HepG2 (cell line): Measurements from ENCODE around the gene SLC16A4. TPM values are rescaled to one million over a fixed set of nuclear protein-coding genes. Genes with fewer than 3 reads are reported as not detected.

ENCODE experiments used
- ATAC-seq: fragments of 200-7000 bp; cut with Tn5 transposase; 3 replicates; pipeline ENCODE4 v1.9.1; 2020; ENCODE audit warnings: mild to moderate bottlenecking, moderate library complexity
- BruUV-seq: library from RNA; stranded (reverse); fragments of 400-500 nt; replicated peaks from 2 replicates; lab custom pipeline; 2021; lab: Mats Ljungman, UMichigan
- CTCF ChIA-PET: fragments of 300-600 bp; formaldehyde crosslinking; extraction: SDS; loops from one replicate; lab custom pipeline; 2021; ENCODE audit warnings: low total read pairs, inconsistent platforms, low intra/inter-chr PET ratio; lab: Yijun Ruan, JAX
- POLR2A ChIA-PET: fragments of 350-600 bp; sonication (Branson Sonifier 250); formaldehyde crosslinking; loops from one replicate; lab custom pipeline; 2020; ENCODE audit warnings: antibody characterized with exemption, inconsistent platforms; lab: Yijun Ruan, JAX
- DNase-seq: peaks from one replicate; pipeline ENCODE4 v3.0.0-alpha.2; 2015; ENCODE audit warnings: low spot score
- FAIRE-seq: peaks from 3 replicates; lab custom pipeline; 2011; peaks lifted over from hg19 to GRCh38; lab: Jason Lieb, UNC
- H2AFZ ChIP-seq: one replicate; pipeline ENCODE4 v1.6.1; 2011; ENCODE audit warnings: low read length, inconsistent platforms
- H3K27ac ChIP-seq: fragments of 300-600 bp; 3 replicates; pipeline ENCODE4 v1.8.0; 2011; ENCODE audit warnings: mixed run types, mild to moderate bottlenecking, mixed read lengths, low read length, inconsistent platforms; ENCODE audit not compliant: insufficient read depth; ENCODE audit errors: extremely low read length
- H3K27me3 ChIP-seq, 2 experiments: fragments of 200-600 bp in 1 of 2; 2 replicates in 1 of 2; 3 replicates in 1 of 2; pipeline versions ENCODE4 v1.6.0 to v1.8.0; 2011; ENCODE audit warnings: low read length in 2 of 2, mild to moderate bottlenecking in 2 of 2, moderate library complexity in 2 of 2, inconsistent platforms in 1 of 2; ENCODE audit not compliant: insufficient read depth in 2 of 2, control insufficient read depth in 1 of 2
- H3K36me3 ChIP-seq, 2 experiments: fragments of 200-600 bp in 1 of 2; replicated peaks in 1 of 2; 2 replicates in 1 of 2; 3 replicates in 1 of 2; pipeline versions ENCODE4 v1.5.1 to v1.8.0; 2011; ENCODE audit warnings: low read length in 2 of 2, inconsistent platforms in 1 of 2; ENCODE audit not compliant: insufficient read depth in 2 of 2, control insufficient read depth in 1 of 2
- H3K4me1 ChIP-seq: 2 replicates; pipeline ENCODE4 v1.5.1; 2012; ENCODE audit warnings: low read length, inconsistent platforms; ENCODE audit not compliant: insufficient read depth
- H3K4me2 ChIP-seq: 2 replicates; pipeline ENCODE4 v1.6.0; 2011; ENCODE audit warnings: low read depth, low read length, inconsistent platforms
- H3K4me3 ChIP-seq, 3 experiments: fragments of 200-600 bp in 1 of 3; sonication (generic), shearing (Covaris generic) in 1 of 3; replicated peaks in 1 of 3; 2 replicates each; pipeline ENCODE4 v1.5.1; 2011 to 2016; ENCODE audit warnings: low read length in 3 of 3, inconsistent platforms in 2 of 3, low read depth in 2 of 3, mild to moderate bottlenecking in 2 of 3, control low read depth in 1 of 3, mixed read lengths in 1 of 3; ENCODE audit not compliant: insufficient read depth in 1 of 3
- H3K79me2 ChIP-seq: one replicate; pipeline ENCODE4 v1.6.1; 2011; ENCODE audit warnings: low read length, inconsistent platforms; ENCODE audit not compliant: insufficient read depth
- H3K9ac ChIP-seq: 2 replicates; pipeline ENCODE4 v1.6.0; 2011; ENCODE audit warnings: mild to moderate bottlenecking, low read depth, low read length, inconsistent platforms; ENCODE audit not compliant: insufficient read depth
- H3K9me3 ChIP-seq: 2 replicates; pipeline ENCODE4 v1.5.1; 2012; ENCODE audit warnings: mild to moderate bottlenecking, low read length
- H4K20me1 ChIP-seq: 2 replicates; pipeline ENCODE4 v1.6.0; 2011; ENCODE audit warnings: inconsistent platforms, mild to moderate bottlenecking, low read length, moderate library complexity; ENCODE audit not compliant: insufficient read depth
- MYNN ChIP-seq: sonication (generic); formaldehyde crosslinking; IDR thresholded peaks from 2 replicates; pipeline ENCODE4 v1.4.0; 2020; ENCODE audit warnings: mild to moderate bottlenecking, low read depth, missing genetic modification reagents
- NCOR1 ChIP-seq: fragments of 200-600 bp; sonication (generic); IDR thresholded peaks from 2 replicates; pipeline ENCODE4 v1.7.0; 2017; ENCODE audit warnings: antibody characterized with exemption, low read length, borderline replicate concordance
- PRDM10 ChIP-seq: sonication (generic); formaldehyde crosslinking; IDR thresholded peaks from 2 replicates; pipeline ENCODE4 v1.4.0; 2020; ENCODE audit warnings: low read depth, missing genetic modification reagents
- RBAK ChIP-seq: sonication (generic); formaldehyde crosslinking; IDR thresholded peaks from 2 replicates; pipeline ENCODE4 v1.5.1; 2020; ENCODE audit warnings: mild to moderate bottlenecking, missing genetic modification reagents
- THYN1 ChIP-seq: sonication (generic); formaldehyde crosslinking; IDR thresholded peaks from 2 replicates; pipeline ENCODE4 v1.8.1; 2023; ENCODE audit warnings: low read depth, mild to moderate bottlenecking, moderate library complexity, missing genetic modification reagents, borderline replicate concordance
- ZFP82 ChIP-seq: sonication (generic); formaldehyde crosslinking; IDR thresholded peaks from 2 replicates; pipeline ENCODE4 v1.5.1; 2020; ENCODE audit warnings: mild to moderate bottlenecking, missing genetic modification reagents, borderline replicate concordance
- ZNF367 ChIP-seq: sonication (generic); formaldehyde crosslinking; IDR thresholded peaks from 2 replicates; pipeline ENCODE4 v1.4.0; 2020; ENCODE audit warnings: missing genetic modification reagents, borderline replicate concordance
- ZNF468 ChIP-seq: sonication (generic); formaldehyde crosslinking; IDR thresholded peaks from 2 replicates; pipeline ENCODE4 v1.8.0; 2022; ENCODE audit warnings: mild to moderate bottlenecking, moderate library complexity, missing genetic modification reagents
- ZNF576 ChIP-seq: sonication (generic); formaldehyde crosslinking; IDR thresholded peaks from 2 replicates; pipeline ENCODE4 v1.4.0; 2020; ENCODE audit warnings: mild to moderate bottlenecking, missing genetic modification reagents
- ZNF639 ChIP-seq: conservative IDR thresholded peaks from 2 replicates; pipeline ENCODE4 v1.6.1; 2018; ENCODE audit warnings: missing genetic modification reagents
- ZNF768 ChIP-seq: sonication (generic); formaldehyde crosslinking; IDR thresholded peaks from 2 replicates; pipeline ENCODE4 v1.4.0; 2020; ENCODE audit warnings: missing genetic modification reagents
- ZSCAN31 ChIP-seq: sonication (generic); formaldehyde crosslinking; IDR thresholded peaks from 2 replicates; pipeline ENCODE4 v1.5.0; 2020; ENCODE audit warnings: low read depth, mild to moderate bottlenecking, missing genetic modification reagents
- WGBS: methylation state at CpG from one replicate; pipeline ENCODE4 v1.1.6; 2017; ENCODE audit warnings: low lambda C conversion rate; 5-methylcytosine and 5-hydroxymethylcytosine counted together
- in situ Hi-C: cut with HindIII; loops from 2 replicates; pipeline ENCODE4 v1.10.0; 2017; ENCODE audit warnings: low pct_unique_long_range_greater_than_20kb; ENCODE audit not compliant: extremely low pct_ligation_motif_present
- intact Hi-C: fragments of 100-400 bp; cut with micrococcal nuclease; formaldehyde crosslinking; loops from one replicate; pipeline ENCODE4 v1.10.0; 2022; ENCODE audit not compliant: unreplicated experiment
- polyA plus RNA-seq, 8 experiments: library from polyadenylated mRNA; depleted of rRNA in 3 of 8; stranded (reverse) in 7 of 8; unstranded in 1 of 8; fragments of >200 nt; fragmentation: Illumina TruSeq in 4 of 8; extraction: Trizol in 4 of 8; gene quantifications; 2 replicates each; pipeline versions ENCODE4 v1.2.1 to v1.2.3, GENCODE V29; 2011 to 2016; ENCODE audit warnings: low read depth in 4 of 8, missing spikeins in 1 of 8, mixed read lengths in 1 of 8; ENCODE audit not compliant: insufficient read depth in 1 of 8
- total RNA-seq, 5 experiments: library from RNA; depleted of rRNA; stranded (reverse); fragments of >200 nt; fragmentation: Illumina TruSeq; extraction: Trizol; gene quantifications; 2 replicates each; pipeline ENCODE4 v1.2.3, GENCODE V29; 2016; ENCODE audit warnings: low read depth in 1 of 5

Gene SLC16A4
- total and polyA plus RNA-seq, 2 of the 13 experiments (the other 11 are each of a cell fraction or from before 2014, with no cell fraction given): 1.1 to 1.5 TPM

- Histone ChIP-seq H3K9me3 (peaks cover 8% of the 10 kb centered on the region; the same call in 1 of the 2 replicates), H3K4me2 (no peak overlapping the region), H3K27me3 (no peaks in the 10 kb centered on the region), H2AFZ (no peak overlapping the region), H3K79me2 (no peaks in the 10 kb centered on the region), H4K20me1 (no peaks in the 10 kb centered on the region), H3K4me1 (peaks cover 39% of the 10 kb centered on the region), H3K4me3 (no peak overlapping the region), H3K36me3 (no peaks in the 10 kb centered on the region), H3K27ac (no peak overlapping the region), H3K9ac (no peak overlapping the region)
- ATAC-seq: no peak
- no TSS peak for BruUV-seq
- TF ChIP-seq ZNF367 (CRISPR knock-in tag): no peak
- no peak for TF ChIP-seq ZNF576 (CRISPR knock-in tag)
- no peak for TF ChIP-seq ZNF468 (CRISPR knock-in tag)
- TF ChIP-seq ZNF768 (CRISPR knock-in tag): no peak
- no peak for TF ChIP-seq THYN1 (CRISPR knock-in tag)
- TF ChIP-seq NCOR1: no peak
- TF ChIP-seq ZNF639: no peak
- no peak for TF ChIP-seq ZSCAN31
- TF ChIP-seq MYNN: no peak
- no peak for TF ChIP-seq RBAK (CRISPR knock-in tag)
- TF ChIP-seq ZFP82 (CRISPR knock-in tag): no peak
- no peak for TF ChIP-seq PRDM10 (CRISPR knock-in tag)
- 66% methylated on average over 4 of the region's 4 CpGs for WGBS
- in situ Hi-C loops: loop anchor here (10.0 kb wide), 1 partner anchor 137 kb away; the partner anchor contains the start of gene PROK1
- intact Hi-C loops: no loop called here
- POLR2A ChIA-PET: no interaction called here
- no peak for DNase-seq
- CTCF ChIA-PET: no interaction called here
- FAIRE-seq: no peak
Measured at GRCh38 chr1:110318046-110318445, 72.8 kb downstream of the SLC16A4 start.
